HG03575 (cell line): ENCODE measurements around the gene CCDC148.
"Not testable (repeated sequence)": the region's sequence is repeated elsewhere in the genome, so short reads cannot be mapped to it uniquely, and the experiment has no call there.

ENCODE experiments used
- ATAC-seq: cut with Tn5 transposase; IDR thresholded peaks from one replicate; pipeline ENCODE4 v1.9.1; 2021; ENCODE audit not compliant: unreplicated experiment, insufficient number of reproducible peaks, low FRiP score; ENCODE audit errors: extremely low read depth

Gene CCDC148

GRCh38 chr2:158457826-158458616, 1.5 kb upstream of the CCDC148 start:
- ATAC-seq = no peak

GRCh38 chr2:158457092-158457825, 706 bp upstream of the CCDC148 start:
- ATAC-seq = no peak

DNA sequence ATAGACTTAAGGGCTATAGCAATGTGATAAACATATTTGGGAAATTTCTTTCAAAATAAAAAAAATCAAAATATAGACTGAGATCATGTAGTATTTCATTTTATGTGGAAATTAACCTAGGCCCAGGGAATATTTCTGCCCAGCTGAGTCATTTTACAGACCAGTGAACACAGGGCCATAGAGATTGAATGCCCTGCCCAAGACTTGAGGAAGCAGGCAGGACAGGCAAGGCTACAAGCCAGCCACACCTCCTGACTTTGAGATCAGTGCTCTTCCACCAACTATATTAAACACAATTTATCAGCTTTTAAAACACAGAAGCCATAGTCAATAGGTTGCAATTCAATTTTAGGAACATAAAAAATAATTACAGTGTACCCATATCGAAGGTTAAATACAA, 12.9 kb downstream of the CCDC148 start:
- no peak for ATAC-seq

DNA sequence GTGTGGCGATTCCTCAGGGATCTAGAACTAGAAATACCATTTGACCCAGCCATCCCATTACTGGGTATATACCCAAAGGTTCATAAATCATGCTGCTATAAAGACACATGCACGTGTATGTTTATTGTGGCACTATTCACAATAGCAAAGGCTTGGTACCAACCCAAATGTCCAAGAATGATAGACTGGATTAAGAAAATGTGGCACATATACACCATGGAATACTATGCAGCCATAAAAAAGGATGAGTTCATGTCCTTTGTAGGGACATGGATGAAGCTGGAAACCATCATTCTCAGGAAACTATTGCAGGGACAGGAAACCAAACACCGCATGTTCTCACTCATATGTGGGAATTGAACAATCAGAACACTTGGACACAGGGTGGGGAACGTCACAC, 17.5 kb downstream of the CCDC148 start:
- ATAC-seq = not testable (repeated sequence)

GRCh38 chr2:158433716-158434115, 22.8 kb downstream of the CCDC148 start:
- ATAC-seq = not testable (repeated sequence)

- no peak for ATAC-seq
These were observed 24.4 kb downstream of the CCDC148 start for GRCh38 chr2:158432117-158432516.

GRCh38 chr2:158414538-158414937, 42.0 kb downstream of the CCDC148 start:
- no peak for ATAC-seq

GRCh38 chr2:158413581-158413980, 43.0 kb downstream of the CCDC148 start:
- ATAC-seq = no peak

DNA sequence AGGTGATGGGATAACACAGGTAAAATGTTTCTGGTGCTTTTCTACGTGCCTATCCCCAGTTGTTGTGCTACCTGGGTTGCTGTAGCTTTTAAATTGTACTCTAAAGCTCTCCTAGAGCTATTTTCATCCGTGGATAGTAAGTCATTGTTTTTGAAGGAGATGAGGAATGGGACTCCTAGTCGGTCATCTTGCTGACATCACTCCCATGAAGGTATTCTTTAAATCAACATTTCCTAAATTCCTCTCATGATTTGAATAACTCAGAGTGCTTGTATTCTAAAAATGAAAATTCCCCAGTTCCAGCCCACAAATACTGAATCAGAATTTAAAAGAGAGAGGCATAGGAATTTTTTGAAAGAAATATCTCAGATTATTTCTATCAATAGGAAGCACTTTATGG, 44.3 kb downstream of the CCDC148 start:
- ATAC-seq = no peak

DNA sequence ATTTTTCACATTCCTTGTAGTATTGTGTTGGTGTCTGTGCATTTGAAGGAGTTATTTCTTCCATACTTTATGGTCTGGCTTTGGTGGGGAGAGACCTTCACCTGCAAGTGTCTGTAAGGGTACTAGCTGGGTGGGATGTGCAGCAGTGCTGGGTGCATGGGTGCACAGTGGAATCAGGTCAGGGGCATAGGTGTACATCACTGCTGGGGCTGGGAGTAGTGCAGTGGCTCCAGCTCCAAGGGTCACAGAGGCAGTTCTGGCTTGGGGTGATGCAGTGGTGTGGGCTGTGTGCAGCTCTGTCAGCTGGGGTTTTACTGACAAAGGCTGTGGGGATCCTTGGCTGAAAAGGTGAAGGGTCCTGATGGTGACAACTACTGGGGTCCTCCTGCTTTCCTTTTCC, 44.8 kb downstream of the CCDC148 start:
- no peak for ATAC-seq

DNA sequence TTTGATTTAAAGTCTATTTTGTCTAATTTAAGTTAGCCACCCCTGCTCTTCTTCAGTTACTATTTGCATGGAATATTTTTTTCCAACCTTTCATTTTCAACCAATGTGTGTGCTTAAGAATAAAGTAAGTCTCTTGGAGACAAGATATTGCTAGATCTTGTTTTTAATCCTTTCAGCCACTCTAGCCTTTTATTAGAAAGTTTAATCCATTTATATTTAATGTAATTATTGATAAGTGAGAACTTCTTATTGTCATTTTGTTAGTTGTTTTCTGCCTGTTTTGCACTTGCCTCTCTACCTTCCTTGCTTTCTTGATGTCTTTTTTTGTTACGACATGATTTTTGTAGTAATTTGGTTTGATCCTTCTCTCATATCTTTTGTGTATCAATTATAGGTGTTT, 46.4 kb downstream of the CCDC148 start:
- ATAC-seq = no peak

- no peak for ATAC-seq
These were observed 49.5 kb downstream of the CCDC148 start for GRCh38 chr2:158407031-158407430.

DNA sequence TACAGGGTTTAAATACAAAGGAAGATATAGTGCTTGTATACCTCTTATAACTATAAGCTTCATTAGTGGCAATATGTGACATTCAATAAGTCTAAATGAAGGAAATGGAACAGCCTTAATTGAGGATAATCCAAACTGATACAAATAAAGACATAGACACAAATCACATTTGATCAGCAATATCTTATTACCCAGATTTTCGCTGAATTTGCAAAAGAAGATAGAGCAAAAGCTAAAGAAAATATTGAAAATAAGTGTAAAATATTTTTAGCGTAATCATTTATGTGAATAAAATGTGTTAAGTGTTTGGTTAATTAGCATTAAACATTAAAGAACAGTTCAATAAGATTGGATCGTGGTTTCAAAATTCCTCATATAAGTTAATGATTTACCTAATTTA, 51.2 kb downstream of the CCDC148 start:
- ATAC-seq = no peak

DNA sequence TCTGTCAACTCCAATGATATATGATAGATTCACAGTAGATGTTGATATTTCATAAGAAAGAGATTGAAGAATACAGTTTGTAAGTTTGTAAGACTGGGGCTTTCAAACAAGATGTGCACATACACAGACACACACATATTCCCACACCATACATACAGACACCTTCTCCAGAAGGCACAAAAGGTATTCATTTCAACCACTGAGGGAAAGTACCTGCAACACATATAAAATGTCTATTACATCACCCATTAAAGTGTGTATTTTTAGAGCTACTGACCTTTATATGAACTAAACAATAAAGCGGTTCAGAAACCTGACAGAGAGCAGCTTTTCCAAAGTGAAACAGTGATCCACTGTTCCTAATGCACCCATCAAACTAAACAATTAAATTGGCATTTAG, 53.3 kb downstream of the CCDC148 start:
- no peak for ATAC-seq

DNA sequence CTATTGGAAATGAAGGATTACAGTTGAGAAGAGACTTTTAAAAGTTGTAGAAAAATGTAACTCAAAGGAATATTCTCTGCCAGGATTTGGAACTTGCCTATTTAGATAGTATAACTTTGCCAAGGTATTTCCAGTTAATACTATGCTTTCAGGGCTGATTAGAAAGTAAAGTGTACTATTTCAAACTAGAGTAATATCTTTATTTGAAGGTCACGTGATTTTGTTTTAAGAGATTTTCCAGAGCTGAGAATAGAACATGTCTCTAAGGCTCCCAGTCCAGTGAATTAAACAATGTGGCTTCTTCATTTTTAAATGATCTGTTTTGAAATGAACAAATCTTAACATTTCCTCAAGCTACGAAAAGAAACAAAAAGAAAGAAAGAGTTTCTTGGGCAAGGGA, 53.9 kb downstream of the CCDC148 start:
- ATAC-seq = no peak

GRCh38 chr2:158395166-158395565, 61.4 kb downstream of the CCDC148 start:
- ATAC-seq = no peak

GRCh38 chr2:158394453-158394852, 62.1 kb downstream of the CCDC148 start:
- ATAC-seq = no peak

DNA sequence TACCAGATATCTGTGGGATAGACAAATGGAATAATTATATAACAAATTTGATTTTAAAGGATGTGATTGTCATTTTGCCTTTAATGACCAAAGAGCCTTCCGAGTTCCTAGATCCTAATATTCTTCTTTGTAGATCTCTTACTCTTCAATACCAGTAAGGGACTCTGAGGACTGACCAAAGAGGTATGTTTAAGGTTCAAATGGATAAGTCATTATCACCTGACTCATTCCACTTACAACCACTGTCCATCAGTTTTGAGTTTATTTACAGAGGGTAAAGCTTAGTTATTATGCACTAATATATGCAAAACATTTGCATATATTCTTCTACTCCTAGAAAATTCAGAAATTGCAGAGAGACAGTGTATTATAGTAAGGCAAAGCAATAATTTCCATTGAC, 62.7 kb downstream of the CCDC148 start:
- ATAC-seq = no peak

- ATAC-seq = no peak
These were observed 63.9 kb downstream of the CCDC148 start for GRCh38 chr2:158392687-158393086.

GRCh38 chr2:158391876-158392275, 64.7 kb downstream of the CCDC148 start:
- no peak for ATAC-seq
